HT1080 (cell line): Measurements from ENCODE around the gene FAM153A. TPM values are rescaled to one million over a fixed set of nuclear protein-coding genes. Genes with fewer than 3 reads are reported as not detected.
"Not testable (repeated sequence)": the region's sequence is repeated elsewhere in the genome, so short reads cannot be mapped to it uniquely, and the experiment has no call there.

Source experiments
- DNase-seq: peaks from one replicate; pipeline ENCODE4 v3.0.0-alpha.2; 2015; ENCODE audit warnings: low read depth
- polyA plus RNA-seq, 2 experiments: library from polyadenylated mRNA; depleted of rRNA; stranded (reverse); fragments of >200 nt; gene quantifications; 2 replicates each; pipeline ENCODE4 v1.2.3, GENCODE V29; 2015
- total RNA-seq: library from RNA; depleted of rRNA; stranded (reverse); fragments of >200 nt; shearing (Covaris generic); gene quantifications from 2 replicates; pipeline ENCODE4 v1.2.3, GENCODE V29; 2014; rRNA removed

The FAM153A gene
- 1.4 and 3.5 TPM in 2 replicates for total RNA-seq
- 0.33 and 2.1 TPM in 2 replicates for polyA plus RNA-seq (2015; cell fraction: cytosol; rRNA removed)
- polyA plus RNA-seq (2015; cell fraction: nucleus; rRNA removed): 24.9 and 27.2 TPM in 2 replicates

- DNase-seq: not testable (repeated sequence)
These were observed at the start of gene FAM153A for GRCh38 chr5:177782792-177783633. FAM153A (minus strand) TSS chr5:177782899.

GRCh38 chr5:177832287-177832686 lies 49.6 kb upstream of the FAM153A start:
- DNase-seq: not testable (repeated sequence)

- DNase-seq: not testable (repeated sequence)
These were observed 43.4 kb upstream of the FAM153A start for GRCh38 chr5:177826073-177826472.

- DNase-seq: not testable (repeated sequence)
These were observed 42.1 kb upstream of the FAM153A start for GRCh38 chr5:177824776-177825175.

GRCh38 chr5:177822489-177822888 lies 39.8 kb upstream of the FAM153A start:
- DNase-seq: not testable (repeated sequence)

- DNase-seq: not testable (repeated sequence)
These were observed 37.0 kb upstream of the FAM153A start for GRCh38 chr5:177819664-177820063.

- not testable (repeated sequence) for DNase-seq
These were observed 30.2 kb upstream of the FAM153A start for GRCh38 chr5:177812814-177813425.

GRCh38 chr5:177812160-177812743 lies 29.6 kb upstream of the FAM153A start:
- not testable (repeated sequence) for DNase-seq

- DNase-seq: not testable (repeated sequence)
These were observed 26.7 kb upstream of the FAM153A start for GRCh38 chr5:177809209-177809913.

GRCh38 chr5:177808420-177808819 lies 25.7 kb upstream of the FAM153A start:
- DNase-seq: not testable (repeated sequence)

- DNase-seq: peak; percentile 90
These were observed 24.6 kb upstream of the FAM153A start for GRCh38 chr5:177807265-177807664.

- not testable (repeated sequence) for DNase-seq
These were observed 18.7 kb upstream of the FAM153A start for GRCh38 chr5:177801427-177801826.

- not testable (repeated sequence) for DNase-seq
These were observed 15.6 kb upstream of the FAM153A start for GRCh38 chr5:177798237-177798840.

- not testable (repeated sequence) for DNase-seq
These were observed 10.6 kb upstream of the FAM153A start for GRCh38 chr5:177793272-177793671.

- DNase-seq: not testable (repeated sequence)
These were observed 8.9 kb upstream of the FAM153A start for GRCh38 chr5:177791649-177792048.

GRCh38 chr5:177782169-177782568 lies 530 bp downstream of the FAM153A start:
- not testable (repeated sequence) for DNase-seq

- DNase-seq: not testable (repeated sequence)
These were observed 11.5 kb downstream of the FAM153A start for GRCh38 chr5:177771206-177771605.

GRCh38 chr5:177770646-177771045 lies 12.1 kb downstream of the FAM153A start:
- not testable (repeated sequence) for DNase-seq

- DNase-seq: not testable (repeated sequence)
These were observed 18.8 kb downstream of the FAM153A start for GRCh38 chr5:177763737-177764508.

- not testable (repeated sequence) for DNase-seq
These were observed 21.7 kb downstream of the FAM153A start for GRCh38 chr5:177760954-177761353.
